Ishikawa (cell line): ENCODE data around the gene KRT82.

Source experiments
- CEBPB ChIP-seq: IDR thresholded peaks from 2 replicates; pipeline ENCODE4 v1.6.1; 2012
- CREB1 ChIP-seq: IDR thresholded peaks from 2 replicates; pipeline ENCODE4 v1.6.1; 2012; ENCODE audit warnings: low read depth
- EGR1 ChIP-seq: IDR thresholded peaks from 2 replicates; pipeline ENCODE4 v1.6.1; 2012
- EP300 ChIP-seq: IDR thresholded peaks from 2 replicates; pipeline ENCODE4 v1.6.1; 2012; ENCODE audit warnings: borderline replicate concordance
- FOXM1 ChIP-seq: IDR thresholded peaks from 2 replicates; pipeline ENCODE4 v1.6.1; 2012; ENCODE audit warnings: low read depth, borderline replicate concordance
- MAX ChIP-seq: IDR thresholded peaks from 2 replicates; pipeline ENCODE4 v1.6.1; 2012
- NFIC ChIP-seq: IDR thresholded peaks from 2 replicates; pipeline ENCODE4 v1.6.1; 2012
- RAD21 ChIP-seq: IDR thresholded peaks from 2 replicates; pipeline ENCODE4 v1.6.1; 2012; ENCODE audit warnings: low read depth
- REST ChIP-seq: IDR thresholded peaks from 2 replicates; pipeline ENCODE4 v1.6.1; 2012; ENCODE audit warnings: low read depth, mild to moderate bottlenecking
- TAF1 ChIP-seq: IDR thresholded peaks from 2 replicates; pipeline ENCODE4 v1.6.1; 2012; ENCODE audit warnings: low read depth, mild to moderate bottlenecking
- TCF12 ChIP-seq: IDR thresholded peaks from 2 replicates; pipeline ENCODE4 v1.6.1; 2012; ENCODE audit warnings: low read depth
- TEAD4 ChIP-seq: IDR thresholded peaks from 2 replicates; pipeline ENCODE4 v1.6.1; 2012
- USF1 ChIP-seq: IDR thresholded peaks from 2 replicates; pipeline ENCODE4 v1.6.1; 2012
- YY1 ChIP-seq: IDR thresholded peaks from 2 replicates; pipeline ENCODE4 v1.6.1; 2012; ENCODE audit warnings: low read depth
- ZBTB7A ChIP-seq: IDR thresholded peaks from 2 replicates; pipeline ENCODE4 v1.6.1; 2012; ENCODE audit warnings: low read depth

The KRT82 gene

GRCh38 chr12:52347551-52348510, 58.3 kb downstream of the KRT82 start:
- TF ChIP-seq FOXM1 (no peak), MAX (no peak), TEAD4 (no peak), RAD21 (no peak), EGR1 (no peak), ZBTB7A (no peak), REST (no peak), CEBPB (no peak), YY1 (no peak), TAF1 (no peak), NFIC (no peak)

GRCh38 chr12:52347016-52347415, 59.1 kb downstream of the KRT82 start:
- TF ChIP-seq EGR1 (no peak), NFIC (no peak), TAF1 (no peak), REST (no peak), CREB1 (no peak), YY1 (no peak), ZBTB7A (no peak), MAX (no peak), EP300 (no peak), USF1 (no peak), RAD21 (no peak), CEBPB (no peak), TEAD4 (no peak), FOXM1 (no peak), TCF12 (no peak)

GRCh38 chr12:52346593-52346992, 59.5 kb downstream of the KRT82 start:
- no peak for TF ChIP-seq RAD21
- no peak for TF ChIP-seq REST
- TF ChIP-seq TCF12 = no peak
- no peak for TF ChIP-seq FOXM1
- TF ChIP-seq MAX = no peak
- no peak for TF ChIP-seq USF1

- TF ChIP-seq USF1 (no peak), REST (no peak), TAF1 (no peak), RAD21 (no peak), NFIC (no peak), MAX (no peak), CREB1 (no peak), FOXM1 (no peak), EGR1 (no peak), TEAD4 (no peak), TCF12 (no peak), CEBPB (no peak), EP300 (no peak), ZBTB7A (no peak), YY1 (no peak)
Measured at GRCh38 chr12:52344111-52344510, 62.0 kb downstream of the KRT82 start.
